ENCODE data around the gene SLX4IP.

Gene SLX4IP

DNA sequence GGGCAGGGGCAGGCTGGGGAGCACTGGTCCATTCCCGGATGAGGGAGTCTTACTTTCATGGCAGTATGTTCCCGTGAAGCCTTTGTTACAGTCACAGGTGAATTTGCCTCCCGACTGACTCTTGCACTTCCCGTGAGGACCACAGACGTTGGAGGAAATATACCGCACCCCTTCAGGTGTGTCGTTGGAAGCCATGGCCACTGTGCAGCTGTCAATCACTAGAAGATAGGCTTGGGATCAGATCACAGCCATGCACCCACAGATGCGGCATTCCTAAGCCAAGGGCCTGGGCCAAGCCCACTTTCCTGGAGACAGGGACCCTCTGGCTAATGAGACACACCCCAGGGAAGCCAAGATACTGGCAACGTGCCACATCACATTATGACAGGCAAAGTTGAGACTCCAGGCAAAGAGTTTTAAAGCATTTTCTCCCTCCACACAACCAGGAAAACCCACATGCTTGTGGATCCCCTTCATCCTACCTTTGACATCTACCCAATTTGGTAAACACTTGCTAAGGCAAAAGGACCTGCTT, 211.8 kb downstream of the SLX4IP start (continued):
- TF ChIP-seq ZNF10 (tag by site-specific recombination; IDR thresholded peaks at IDR 0.05) (no peak), ZNF654 (tag by site-specific recombination; IDR thresholded peaks at IDR 0.05; ENCODE audit: low read depth) (no peak), TCF7L2 (IDR thresholded peaks at IDR 0.05; ENCODE audit: borderline replicate concordance, low read depth, low read length) (no peak), ZNF341 (tag by site-specific recombination; IDR thresholded peaks at IDR 0.05; ENCODE audit: low read depth) (no peak), ZNF146 (tag by site-specific recombination; IDR thresholded peaks at IDR 0.05) (no peak), SALL2 (tag by site-specific recombination; IDR thresholded peaks at IDR 0.05; ENCODE audit: borderline replicate concordance) (no peak), MEIS1 (CRISPR knock-in tag; IDR thresholded peaks at IDR 0.05; ENCODE audit: borderline replicate concordance) (no peak), ZNF37A (tag by site-specific recombination; IDR thresholded peaks at IDR 0.05) (no peak), REPIN1 (tag by site-specific recombination; IDR thresholded peaks at IDR 0.05; ENCODE audit: low read depth) (no peak)
- TF ChIP-seq, protein P1, sequence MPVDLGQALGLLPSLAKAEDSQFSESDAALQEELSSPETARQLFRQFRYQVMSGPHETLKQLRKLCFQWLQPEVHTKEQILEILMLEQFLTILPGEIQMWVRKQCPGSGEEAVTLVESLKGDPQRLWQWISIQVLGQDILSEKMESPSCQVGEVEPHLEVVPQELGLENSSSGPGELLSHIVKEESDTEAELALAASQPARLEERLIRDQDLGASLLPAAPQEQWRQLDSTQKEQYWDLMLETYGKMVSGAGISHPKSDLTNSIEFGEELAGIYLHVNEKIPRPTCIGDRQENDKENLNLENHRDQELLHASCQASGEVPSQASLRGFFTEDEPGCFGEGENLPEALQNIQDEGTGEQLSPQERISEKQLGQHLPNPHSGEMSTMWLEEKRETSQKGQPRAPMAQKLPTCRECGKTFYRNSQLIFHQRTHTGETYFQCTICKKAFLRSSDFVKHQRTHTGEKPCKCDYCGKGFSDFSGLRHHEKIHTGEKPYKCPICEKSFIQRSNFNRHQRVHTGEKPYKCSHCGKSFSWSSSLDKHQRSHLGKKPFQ (tag by site-specific recombination; IDR thresholded peaks at IDR 0.05) = no peak

DNA sequence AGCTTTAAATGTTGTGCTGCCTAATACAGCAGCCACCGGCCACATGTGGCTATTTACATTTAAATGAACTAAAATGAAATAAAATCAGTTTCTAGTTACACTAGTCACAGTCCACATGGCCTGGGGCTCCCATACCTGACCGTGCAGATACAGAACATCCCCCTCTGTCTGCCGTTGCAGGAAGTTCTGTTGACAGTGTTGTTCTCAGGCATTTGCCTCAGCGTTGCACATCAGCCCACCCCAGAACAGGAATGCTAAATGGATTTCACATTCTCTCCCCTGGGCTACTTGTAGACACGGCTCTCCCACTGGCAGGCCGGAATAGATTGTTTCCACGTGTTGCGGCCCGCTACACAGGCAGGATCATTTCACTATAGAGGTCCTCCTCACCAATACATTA, 212.4 kb downstream of the SLX4IP start:
- Histone ChIP-seq H3K4me3 (ENCODE audit: low read depth, low read length) (no peak overlapping the region), H3K27ac (ENCODE audit: extremely low read depth, low read depth, low read length) (no peak overlapping the region), H3K9me3 (ENCODE audit: control insufficient read depth, insufficient read depth, low read depth, low read length) (no peaks in the 10 kb centered on the region), H3K36me3 (ENCODE audit: control insufficient read depth in 2 of 2, insufficient read depth in 1 of 2, low read length in 2 of 2) (peaks cover 22 to 99% of the 10 kb centered on the region in 2 experiments), H3K4me1 (ENCODE audit: control insufficient read depth, insufficient read depth, low read length) (no peaks in the 10 kb centered on the region; the same call in 1 of the 2 replicates)
- no peak for TF ChIP-seq ZNF776 (tag by site-specific recombination; IDR thresholded peaks at IDR 0.05; ENCODE audit: borderline replicate concordance)
- TF ChIP-seq, protein P2, sequence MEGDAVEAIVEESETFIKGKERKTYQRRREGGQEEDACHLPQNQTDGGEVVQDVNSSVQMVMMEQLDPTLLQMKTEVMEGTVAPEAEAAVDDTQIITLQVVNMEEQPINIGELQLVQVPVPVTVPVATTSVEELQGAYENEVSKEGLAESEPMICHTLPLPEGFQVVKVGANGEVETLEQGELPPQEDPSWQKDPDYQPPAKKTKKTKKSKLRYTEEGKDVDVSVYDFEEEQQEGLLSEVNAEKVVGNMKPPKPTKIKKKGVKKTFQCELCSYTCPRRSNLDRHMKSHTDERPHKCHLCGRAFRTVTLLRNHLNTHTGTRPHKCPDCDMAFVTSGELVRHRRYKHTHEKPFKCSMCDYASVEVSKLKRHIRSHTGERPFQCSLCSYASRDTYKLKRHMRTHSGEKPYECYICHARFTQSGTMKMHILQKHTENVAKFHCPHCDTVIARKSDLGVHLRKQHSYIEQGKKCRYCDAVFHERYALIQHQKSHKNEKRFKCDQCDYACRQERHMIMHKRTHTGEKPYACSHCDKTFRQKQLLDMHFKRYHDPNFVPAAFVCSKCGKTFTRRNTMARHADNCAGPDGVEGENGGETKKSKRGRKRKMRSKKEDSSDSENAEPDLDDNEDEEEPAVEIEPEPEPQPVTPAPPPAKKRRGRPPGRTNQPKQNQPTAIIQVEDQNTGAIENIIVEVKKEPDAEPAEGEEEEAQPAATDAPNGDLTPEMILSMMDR (tag by site-specific recombination; IDR thresholded peaks at IDR 0.05) = 0 out of 2 replicates have a peak, but pooled peaks have one; percentile 9
- CTCF ChIA-PET = interaction anchor here (0.5 to 0.7 kb wide), 3 partner anchors 15 to 152 kb away, joined by 3 to 5 read pairs (median 3); no protein-coding TSS in a partner anchor
- POLR2A ChIA-PET = no interaction called here

DNA sequence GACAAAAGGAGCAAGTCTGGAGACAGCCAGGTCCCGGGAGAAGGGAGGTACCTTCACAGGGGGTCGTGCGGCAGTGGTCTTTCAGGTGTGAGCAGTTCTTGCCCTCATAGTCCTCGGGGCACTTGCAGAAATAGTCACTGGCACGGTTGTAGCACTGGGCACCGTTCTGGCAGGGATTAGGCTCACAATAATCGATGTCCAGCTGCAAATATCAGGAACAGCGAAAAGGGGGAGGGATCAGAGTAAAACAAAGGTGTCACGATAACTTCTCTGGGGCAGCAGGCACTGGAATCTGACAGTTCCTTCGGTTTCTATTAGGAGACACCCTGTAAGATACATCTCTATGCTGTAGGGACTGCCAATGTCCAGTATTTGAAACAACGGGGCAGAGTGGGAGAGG, 212.8 kb downstream of the SLX4IP start:
- H3K36me3 ChIP-seq (ENCODE audit: control insufficient read depth in 2 of 2, insufficient read depth in 1 of 2, low read length in 2 of 2) = peaks cover 22 to 99% of the 10 kb centered on the region in 2 experiments

More for the DNA sequence above, 212.8 kb downstream of the SLX4IP start:
- Histone ChIP-seq H3K27ac (ENCODE audit: extremely low read depth, low read depth, low read length) (no peak overlapping the region), H3K4me3 (ENCODE audit: low read depth, low read length) (no peak overlapping the region), H3K9me3 (ENCODE audit: control insufficient read depth, insufficient read depth, low read depth, low read length) (no peaks in the 10 kb centered on the region), H3K4me1 (ENCODE audit: control insufficient read depth, insufficient read depth, low read length) (no peaks in the 10 kb centered on the region; the same call in 1 of the 2 replicates)
- TF ChIP-seq ZFP3 (tag by site-specific recombination; IDR thresholded peaks at IDR 0.05; ENCODE audit: low read depth) = no peak
- TF ChIP-seq ZNF394 (tag by site-specific recombination; IDR thresholded peaks at IDR 0.05; ENCODE audit: borderline replicate concordance) = no peak
- TF ChIP-seq ZNF670 (tag by site-specific recombination; IDR thresholded peaks at IDR 0.05; ENCODE audit: low read depth) = no peak
- TF ChIP-seq, protein P3, sequence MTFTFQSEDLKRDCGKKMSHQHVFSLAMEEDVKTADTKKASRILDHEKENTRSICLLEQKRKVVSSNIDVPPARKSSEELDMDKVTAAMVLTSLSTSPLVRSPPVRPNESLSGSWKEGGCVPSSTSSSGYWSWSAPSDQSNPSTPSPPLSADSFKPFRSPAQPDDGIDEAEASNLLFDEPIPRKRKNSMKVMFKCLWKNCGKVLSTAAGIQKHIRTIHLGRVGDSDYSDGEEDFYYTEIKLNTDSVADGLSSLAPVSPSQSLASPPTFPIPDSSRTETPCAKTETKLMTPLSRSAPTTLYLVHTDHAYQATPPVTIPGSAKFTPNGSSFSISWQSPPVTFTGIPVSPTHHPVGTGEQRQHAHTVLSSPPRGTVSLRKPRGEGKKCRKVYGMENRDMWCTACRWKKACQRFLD (tag by site-specific recombination; IDR thresholded peaks at IDR 0.05) = no peak
- no peak for TF ChIP-seq GLI4 (tag by site-specific recombination; IDR thresholded peaks at IDR 0.05)
- TF ChIP-seq, protein P4, sequence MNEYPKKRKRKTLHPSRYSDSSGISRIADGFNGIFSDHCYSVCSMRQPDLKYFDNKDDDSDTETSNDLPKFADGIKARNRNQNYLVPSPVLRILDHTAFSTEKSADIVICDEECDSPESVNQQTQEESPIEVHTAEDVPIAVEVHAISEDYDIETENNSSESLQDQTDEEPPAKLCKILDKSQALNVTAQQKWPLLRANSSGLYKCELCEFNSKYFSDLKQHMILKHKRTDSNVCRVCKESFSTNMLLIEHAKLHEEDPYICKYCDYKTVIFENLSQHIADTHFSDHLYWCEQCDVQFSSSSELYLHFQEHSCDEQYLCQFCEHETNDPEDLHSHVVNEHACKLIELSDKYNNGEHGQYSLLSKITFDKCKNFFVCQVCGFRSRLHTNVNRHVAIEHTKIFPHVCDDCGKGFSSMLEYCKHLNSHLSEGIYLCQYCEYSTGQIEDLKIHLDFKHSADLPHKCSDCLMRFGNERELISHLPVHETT (tag by site-specific recombination; IDR thresholded peaks at IDR 0.05) = no peak
- TF ChIP-seq WT1 (tag by site-specific recombination; IDR thresholded peaks at IDR 0.05) = no peak
- POLR2A ChIA-PET = no interaction called here
- CTCF ChIA-PET = interaction anchor here (0.6 kb wide), 1 partner anchor 152 kb away, joined by 3 read pairs; no protein-coding TSS in a partner anchor

Measured in HEK293 (cell line).